Measurements from ENCODE around the gene HADHB.
A peak's percentile ranks its signal among the peaks of the same experiment; 100 is the strongest.
"Not testable (repeated sequence)": the region's sequence is repeated elsewhere in the genome, so short reads cannot be mapped to it uniquely, and the experiment has no call there.

Gene HADHB

DNA sequence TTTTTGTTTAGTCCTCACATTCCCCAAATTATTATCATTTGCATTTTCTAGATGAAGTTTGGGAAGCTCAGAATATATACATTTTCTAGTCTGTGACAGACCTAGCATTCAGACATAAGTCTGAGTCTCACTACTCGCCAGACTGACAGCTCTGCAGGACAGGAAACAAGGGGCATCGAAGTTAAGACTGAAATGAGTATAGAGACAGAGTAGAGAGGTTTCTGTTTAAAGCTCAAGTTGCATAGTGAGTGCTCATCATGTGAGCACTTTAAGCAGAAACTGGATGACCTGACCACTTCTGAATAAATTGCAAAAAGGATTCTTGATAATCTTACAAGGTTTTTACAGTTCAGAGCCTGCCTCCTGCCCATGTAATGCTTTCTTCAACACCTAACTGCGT lies 1.1 kb downstream of the HADHB start:
- no peak for DNase-seq

DNA sequence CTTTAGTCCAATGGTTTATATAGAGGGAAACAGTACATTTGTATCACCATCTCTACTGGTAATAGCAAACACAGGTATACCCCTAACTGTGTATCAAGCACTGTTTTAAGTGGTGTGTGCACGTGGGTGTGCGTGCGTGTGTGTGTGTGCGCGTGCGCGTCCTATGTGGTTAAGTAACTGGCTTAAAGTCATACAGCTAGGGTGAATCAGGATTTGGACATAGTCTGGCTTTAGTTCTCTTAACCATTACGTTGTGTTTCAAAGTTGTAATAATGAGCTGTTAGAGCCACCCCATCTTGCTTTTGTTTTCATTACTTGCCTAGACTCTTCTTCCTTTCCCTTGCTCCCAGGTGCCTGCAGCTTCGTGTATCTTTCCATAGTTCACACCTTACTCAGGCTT lies 2.1 kb downstream of the HADHB start:
- no peak for DNase-seq

- DNase-seq: no peak
These were observed 4.9 kb downstream of the HADHB start for GRCh38 chr2:26249625-26250024.

- DNase-seq: peak; percentile 4 to 45
These were observed 7.2 kb downstream of the HADHB start for GRCh38 chr2:26251893-26252292.

DNA sequence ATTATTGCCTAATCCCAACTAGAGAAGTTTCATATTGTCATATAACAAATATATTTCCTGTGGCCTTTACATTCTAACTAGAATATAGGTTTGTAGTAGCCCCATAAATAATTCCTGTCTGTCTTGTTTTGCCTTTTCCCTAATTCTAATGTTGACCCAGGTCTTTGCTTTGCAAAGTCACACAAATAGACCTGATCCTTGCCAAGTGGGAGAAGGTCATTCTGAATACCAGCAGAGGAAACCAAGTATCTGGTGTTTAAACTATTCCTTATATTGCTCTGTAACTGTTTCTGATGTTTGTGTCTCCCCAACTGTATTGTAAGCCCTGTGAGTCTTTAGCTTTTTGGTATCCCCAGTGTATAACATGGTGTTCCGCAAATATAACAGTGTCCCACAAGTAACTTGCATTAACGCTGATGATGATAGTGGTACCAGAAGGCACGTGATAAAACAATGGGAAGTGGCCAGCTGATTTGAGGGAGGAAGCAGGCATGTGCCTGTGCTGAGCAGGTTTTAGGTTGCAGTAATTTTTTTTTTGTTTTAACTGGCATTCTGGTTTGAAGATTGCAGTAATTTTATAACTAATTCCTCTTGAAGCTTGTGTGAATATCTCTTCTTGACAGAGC lies 11.1 kb downstream of the HADHB start:
- no peak for DNase-seq

DNA sequence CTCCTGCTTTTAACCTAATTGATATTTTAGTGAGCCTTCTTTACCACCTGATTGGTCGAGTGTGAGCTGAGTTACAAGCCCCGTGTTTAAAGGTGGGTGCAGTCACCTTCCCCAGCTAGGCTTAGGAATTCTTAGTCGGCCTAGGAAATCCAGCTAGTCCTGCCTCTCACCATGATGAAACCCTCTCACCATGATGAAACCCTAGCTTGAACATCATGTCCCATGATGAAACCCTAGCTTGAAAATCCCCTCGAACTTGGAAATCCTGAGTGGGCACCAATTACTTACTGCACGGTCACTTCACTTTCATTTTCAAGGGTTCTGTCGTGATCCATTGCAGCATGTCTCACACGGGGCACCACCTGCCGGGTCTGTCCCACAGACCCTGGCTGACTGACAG lies 14.1 kb downstream of the HADHB start:
- DNase-seq: not testable (repeated sequence)

DNA sequence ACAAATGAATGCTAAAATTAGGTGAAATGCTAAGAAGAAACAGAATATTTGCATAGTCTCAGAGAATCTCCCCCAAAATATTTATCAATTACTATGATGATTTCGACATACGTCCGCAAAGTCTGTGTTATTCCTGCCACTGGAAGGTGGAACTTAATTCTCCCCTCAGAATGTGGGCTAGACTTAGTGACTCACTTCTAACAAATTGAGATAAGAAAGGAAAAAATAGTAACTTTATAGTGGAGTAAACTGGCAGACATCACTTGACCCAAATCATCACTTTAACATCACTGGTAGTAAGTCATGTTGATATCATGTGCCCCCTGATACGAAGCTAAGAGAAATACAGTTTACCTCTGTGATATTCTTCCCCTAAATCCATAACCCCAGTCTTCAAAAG lies 23.5 kb downstream of the HADHB start:
- DNase-seq: no peak

GRCh38 chr2:26268670-26269385 lies 24.1 kb downstream of the HADHB start:
- not testable (repeated sequence) for DNase-seq

- no peak for DNase-seq
These were observed 24.9 kb downstream of the HADHB start for GRCh38 chr2:26269571-26270158.

DNA sequence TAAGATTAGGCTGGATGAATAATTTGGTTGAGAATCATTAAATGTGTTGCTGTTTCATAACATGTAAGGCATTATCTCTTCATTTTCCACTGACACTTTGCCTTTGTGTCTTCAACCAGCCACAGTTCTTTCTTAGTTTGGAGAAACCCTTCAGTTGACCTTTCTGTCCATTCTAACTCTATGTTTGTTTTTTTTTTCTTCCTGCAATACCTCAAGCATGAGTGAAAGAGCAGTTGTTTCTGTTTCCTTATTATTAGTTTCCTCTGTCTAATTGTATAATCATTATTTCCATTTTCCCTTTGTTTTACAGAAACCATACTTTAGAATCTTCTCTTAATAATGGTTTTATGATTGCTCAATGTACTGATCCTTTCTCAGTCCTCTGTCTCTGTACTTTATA lies 25.6 kb downstream of the HADHB start:
- DNase-seq: no peak

DNA sequence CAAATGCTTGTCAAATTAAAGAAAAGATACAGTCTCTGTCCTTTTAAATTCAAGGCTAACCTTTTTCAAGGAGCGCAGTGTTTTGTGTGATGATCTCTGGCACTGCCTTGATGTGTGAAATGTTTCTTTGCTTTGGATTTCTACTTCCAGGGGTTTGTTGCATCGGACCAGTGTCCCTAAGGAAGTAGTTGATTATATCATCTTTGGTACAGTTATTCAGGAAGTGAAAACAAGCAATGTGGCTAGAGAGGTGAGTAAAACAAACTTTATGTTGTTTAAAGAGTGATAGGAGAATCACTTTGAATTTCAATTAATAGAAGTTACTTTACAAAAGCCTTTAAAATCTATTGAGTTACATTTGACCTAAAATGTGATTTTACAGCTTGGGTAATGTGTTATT lies 28.8 kb downstream of the HADHB start:
- DNase-seq: no peak

DNA sequence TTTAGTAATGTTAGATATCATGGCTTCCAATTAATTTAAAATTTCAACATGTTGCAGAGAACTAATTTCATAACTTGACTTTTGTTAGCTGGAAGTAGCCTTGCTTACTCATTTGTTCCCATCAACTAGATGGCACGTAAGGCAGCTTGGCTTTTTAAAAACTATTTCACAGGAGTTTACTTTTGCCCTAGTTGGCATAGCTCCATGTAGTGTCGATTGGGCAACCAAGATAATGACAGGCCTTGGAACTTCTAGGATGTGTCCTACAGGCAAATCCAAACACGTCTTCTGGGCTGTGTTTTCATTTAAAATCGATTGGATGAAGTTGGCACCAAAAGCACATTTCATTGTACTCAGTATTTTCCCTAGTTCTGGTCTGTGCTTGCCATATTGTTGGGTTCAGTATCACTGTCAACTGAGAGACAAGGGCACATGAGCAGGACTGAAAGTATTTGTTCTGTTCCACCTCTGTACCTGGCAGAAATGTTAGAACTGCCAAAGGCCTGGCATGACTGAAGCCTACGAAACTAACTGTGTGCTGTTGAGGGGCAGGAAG lies 29.4 kb downstream of the HADHB start:
- DNase-seq: peak in 1 of 2 donors; percentile 11

DNA sequence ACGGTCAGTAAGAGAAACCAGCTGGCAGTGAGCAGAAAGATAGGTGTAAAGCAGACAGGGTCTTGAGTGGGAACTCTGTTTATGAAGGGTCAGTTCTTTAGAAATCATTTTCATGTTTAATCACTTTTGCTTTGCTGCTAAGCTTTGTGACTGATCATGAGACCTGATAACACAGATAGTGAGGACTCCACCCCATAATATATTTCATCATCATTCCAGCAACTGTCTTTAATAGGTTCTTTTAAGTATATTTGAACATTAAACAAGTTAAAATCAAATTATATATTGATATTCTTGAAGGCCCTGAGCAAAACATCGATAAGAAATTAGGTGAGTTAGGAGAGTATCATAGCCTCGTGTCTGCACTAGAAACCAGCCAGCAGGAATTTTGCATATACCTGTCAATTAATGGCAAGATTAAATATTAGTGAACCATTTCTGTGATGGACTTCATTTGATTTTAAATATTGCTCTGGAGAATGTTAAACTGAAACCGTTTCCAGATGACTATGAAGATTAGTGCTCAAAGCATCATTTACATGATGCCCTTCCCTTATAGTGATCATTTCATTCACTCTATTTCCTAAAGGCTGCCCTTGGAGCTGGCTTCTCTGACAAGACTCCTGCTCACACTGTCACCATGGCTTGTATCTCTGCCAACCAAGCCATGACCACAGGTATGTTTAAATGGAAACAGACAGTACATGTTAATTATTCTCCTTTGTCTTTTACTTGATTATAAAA lies 31.9 kb downstream of the HADHB start:
- no peak for DNase-seq

DNA sequence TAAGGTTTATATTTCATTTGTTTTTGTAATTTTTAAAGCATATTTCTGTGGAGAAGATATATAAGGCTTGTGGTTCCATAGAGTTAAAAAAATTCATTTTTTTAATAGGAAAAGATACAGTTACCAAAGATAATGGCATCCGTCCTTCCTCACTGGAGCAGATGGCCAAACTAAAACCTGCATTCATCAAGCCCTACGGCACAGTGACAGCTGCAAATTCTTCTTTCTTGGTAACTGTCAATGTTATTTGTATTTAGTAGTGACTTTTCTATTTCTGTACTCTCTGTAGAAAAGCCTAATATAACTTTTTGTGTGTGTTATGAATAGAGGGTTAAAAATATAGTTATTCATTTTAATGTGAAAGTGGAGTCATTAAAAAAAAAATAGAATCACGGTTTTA lies 35.1 kb downstream of the HADHB start:
- DNase-seq: no peak

DNA sequence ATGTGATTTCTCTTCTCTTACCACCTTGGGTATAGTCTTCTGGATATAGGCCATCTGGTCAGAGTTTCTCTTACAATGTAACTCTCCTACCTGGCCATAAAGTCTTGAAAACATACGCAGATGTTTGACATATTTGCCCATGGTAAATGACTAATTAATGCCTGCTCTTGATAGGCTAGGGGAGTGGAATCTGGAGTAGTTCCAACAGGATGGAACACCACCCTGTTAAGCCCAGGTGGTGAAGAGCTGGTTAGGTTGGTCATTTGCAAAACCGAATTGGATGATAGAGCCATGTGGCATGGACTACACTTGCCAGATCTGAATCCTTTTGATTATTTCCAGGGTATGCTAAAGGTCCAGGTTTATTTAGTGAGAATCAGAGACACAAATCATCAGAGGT lies 36.5 kb downstream of the HADHB start:
- DNase-seq: no peak

GRCh38 chr2:26283606-26284005 lies 38.9 kb downstream of the HADHB start:
- DNase-seq: no peak

- DNase-seq: no peak
These were observed 39.4 kb downstream of the HADHB start for GRCh38 chr2:26284132-26284531.

- no peak for DNase-seq
These were observed 41.2 kb downstream of the HADHB start for GRCh38 chr2:26285931-26286330.

DNA sequence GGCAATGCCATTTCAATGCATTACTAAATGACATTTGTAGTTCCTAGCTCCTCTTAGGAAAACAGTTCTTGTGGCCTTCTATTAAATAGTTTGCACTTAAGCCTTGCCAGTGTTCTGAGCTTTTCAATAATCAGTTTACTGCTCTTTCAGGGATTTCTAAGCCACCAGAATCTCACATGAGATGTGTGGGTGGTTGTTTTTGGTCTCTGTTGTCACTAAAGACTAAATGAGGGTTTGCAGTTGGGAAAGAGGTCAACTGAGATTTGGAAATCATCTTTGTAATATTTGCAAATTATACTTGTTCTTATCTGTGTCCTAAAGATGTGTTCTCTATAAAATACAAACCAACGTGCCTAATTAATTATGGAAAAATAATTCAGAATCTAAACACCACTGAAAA lies 45.3 kb downstream of the HADHB start:
- no peak for DNase-seq

DNA sequence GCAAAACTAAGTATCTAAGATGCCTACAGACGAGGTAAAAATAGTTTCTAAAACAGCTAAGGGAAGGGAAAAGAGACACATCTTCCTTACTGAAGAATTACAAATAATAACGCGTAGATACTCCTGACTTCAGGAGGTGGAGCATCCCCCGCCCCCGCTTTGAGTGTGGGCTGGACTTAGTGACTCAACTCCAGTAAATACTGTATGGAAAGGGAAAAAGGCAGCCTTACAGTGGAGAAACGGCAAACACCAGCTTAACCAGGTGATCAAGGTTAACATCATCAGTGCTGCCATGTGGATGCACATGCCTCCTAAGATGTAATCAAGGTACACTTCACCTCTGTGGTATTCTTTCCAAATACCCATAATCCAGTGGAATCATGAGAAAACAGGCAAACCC lies 47.9 kb downstream of the HADHB start:
- DNase-seq: no peak

- DNase-seq: no peak
These were observed 50.8 kb downstream of the HADHB start for GRCh38 chr2:26295511-26295910.

GRCh38 chr2:26297061-26297460 lies 52.3 kb downstream of the HADHB start:
- no peak for DNase-seq

DNA sequence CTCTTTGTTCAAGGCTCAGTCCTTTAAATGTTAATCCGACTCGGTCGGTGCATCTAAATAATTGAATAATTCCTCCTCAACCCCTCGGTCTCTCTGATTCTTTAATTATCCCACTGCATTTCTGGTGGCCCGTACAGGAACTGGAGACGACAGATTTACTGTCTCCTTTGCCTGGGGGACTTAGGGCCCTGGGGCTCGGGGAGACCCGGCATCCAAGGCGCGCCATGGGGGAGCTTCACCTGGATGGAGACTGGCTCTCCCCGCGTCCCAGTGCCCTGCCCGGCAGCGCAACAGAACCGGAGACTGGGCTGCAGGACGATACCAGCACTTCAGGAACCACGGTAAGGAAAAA lies 53.5 kb downstream of the HADHB start:
- no peak for DNase-seq
